ENCODE results near the gene IL10RB. TPM values are rescaled to one million over a fixed set of nuclear protein-coding genes. Genes with fewer than 3 reads are reported as not detected.

The IL10RB gene
- total and polyA plus RNA-seq, 2 of the 8 experiments (the other 6 are each of a cell fraction or from before 2014, with no cell fraction given) = 2.7 to 3.2 TPM

DNA sequence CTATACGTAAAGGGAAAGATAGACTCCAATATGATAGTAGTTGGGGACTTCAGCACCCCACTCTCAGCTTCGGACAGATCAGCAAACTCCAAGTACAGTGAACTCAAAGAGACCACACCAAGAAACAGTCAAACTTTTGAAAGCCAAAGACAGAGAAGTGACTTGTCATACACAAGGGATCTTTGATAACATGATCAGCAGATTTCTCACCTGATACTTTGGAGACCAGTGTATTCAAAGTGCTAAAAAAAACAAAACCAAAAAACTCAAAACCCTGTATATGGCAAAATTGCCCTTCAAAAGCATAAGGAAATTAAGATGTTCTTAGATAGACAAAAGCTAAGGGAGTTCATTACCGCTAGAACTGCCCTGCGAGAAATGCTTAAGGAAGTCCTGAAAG, 68.0 kb downstream of the IL10RB start:
- peaks cover 0 to 9% (median 3%) of the 10 kb centered on the region in 4 experiments; a peak in 3 of 8 replicates for H3K36me3 ChIP-seq (ENCODE audit: control insufficient read depth in 2 of 4, insufficient read depth in 4 of 4, low read length in 3 of 4)
- FAIRE-seq (no peak), DNase-seq (ENCODE audit: low read depth in 1 of 2, low spot score in 2 of 2) (no peak)
- no peak overlapping the region for H2AK5ac ChIP-seq (ENCODE audit: low read depth, low read length)
- no peak overlapping the region for H3K4me3 ChIP-seq (ENCODE audit: extremely low read depth in 1 of 4, insufficient read depth in 2 of 4, low read depth in 3 of 4, low read length in 4 of 4)
- no peak overlapping the region for H4K5ac ChIP-seq (ENCODE audit: insufficient read length, low read depth, low read length)
- H2BK120ac ChIP-seq (replicated peaks; ENCODE audit: low read depth, low read length) = no peak overlapping the region
- ChIA-PET POLR2A (ENCODE audit: partially characterized antibody) (interaction anchor here (1.3 kb wide), 1 partner anchor 9 kb away, joined by 3 read pairs; no protein-coding TSS in a partner anchor), CTCF (ENCODE audit: partially characterized antibody) (no interaction called here)
- no peak overlapping the region for H3K23ac ChIP-seq (ENCODE audit: insufficient read length)
- WGBS, 2 experiments (ENCODE audit: extremely low coverage in 1 of 2, insufficient coverage in 1 of 2, insufficient read length in 1 of 2, insufficient replicate concordance in 2 of 2, low coverage in 1 of 2, low lambda C conversion rate in 2 of 2, missing lambda C conversion rate in 1 of 2) = 70% methylated on average over 4 of the region's 4 CpGs; no CpG with 5 or more reads in 1 of the 2 experiments
- H3K79me1 ChIP-seq (ENCODE audit: low read depth, low read length) = peaks cover 5% of the 10 kb centered on the region
- H3K27ac ChIP-seq (ENCODE audit: low read depth, low read length) = no peak overlapping the region
- H3K18ac ChIP-seq (ENCODE audit: extremely low read depth, low read length) = no peak overlapping the region
- H2BK15ac ChIP-seq (ENCODE audit: low read length) = no peak overlapping the region
- H4K91ac ChIP-seq (replicated peaks; ENCODE audit: insufficient read length, low read length) = no peak overlapping the region
- H3K56ac ChIP-seq (replicated peaks; ENCODE audit: insufficient read length, low read depth, low read length) = no peak overlapping the region
- H3K9ac ChIP-seq (replicated peaks in 1 of 4; ENCODE audit: extremely low read depth in 1 of 4, low read depth in 3 of 4, low read length in 3 of 4) = no peak overlapping the region
- no peak overlapping the region for H4K8ac ChIP-seq (ENCODE audit: extremely low read depth, insufficient read depth, low read length)
- no peak for TF ChIP-seq EGR1 (IDR thresholded peaks at IDR 0.05; ENCODE audit: borderline replicate concordance, low read depth, low read length)
- no peak for TF ChIP-seq CHD2 (IDR thresholded peaks at IDR 0.05; ENCODE audit: low read length)
- TF ChIP-seq, protein P1, sequence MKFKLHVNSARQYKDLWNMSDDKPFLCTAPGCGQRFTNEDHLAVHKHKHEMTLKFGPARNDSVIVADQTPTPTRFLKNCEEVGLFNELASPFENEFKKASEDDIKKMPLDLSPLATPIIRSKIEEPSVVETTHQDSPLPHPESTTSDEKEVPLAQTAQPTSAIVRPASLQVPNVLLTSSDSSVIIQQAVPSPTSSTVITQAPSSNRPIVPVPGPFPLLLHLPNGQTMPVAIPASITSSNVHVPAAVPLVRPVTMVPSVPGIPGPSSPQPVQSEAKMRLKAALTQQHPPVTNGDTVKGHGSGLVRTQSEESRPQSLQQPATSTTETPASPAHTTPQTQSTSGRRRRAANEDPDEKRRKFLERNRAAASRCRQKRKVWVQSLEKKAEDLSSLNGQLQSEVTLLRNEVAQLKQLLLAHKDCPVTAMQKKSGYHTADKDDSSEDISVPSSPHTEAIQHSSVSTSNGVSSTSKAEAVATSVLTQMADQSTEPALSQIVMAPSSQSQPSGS (IDR thresholded peaks at IDR 0.05; ENCODE audit: low read length) = no peak
- no peak for TF ChIP-seq ZNF274 (IDR thresholded peaks at IDR 0.05; ENCODE audit: borderline replicate concordance, extremely low read depth, low read length)
- peaks cover 6 to 19% of the 10 kb centered on the region in 2 experiments; a peak in 2 of 4 replicates for H3K79me2 ChIP-seq (ENCODE audit: control insufficient read depth in 1 of 2, insufficient read depth in 2 of 2, low read length in 2 of 2)
- H3K27me3 ChIP-seq (replicated peaks in 1 of 4; ENCODE audit: control insufficient read depth in 3 of 4, extremely low read depth in 1 of 4, insufficient read depth in 3 of 4, low read length in 3 of 4) = no peaks in the 10 kb centered on the region
- H4K20me1 ChIP-seq (replicated peaks in 1 of 2; ENCODE audit: control insufficient read depth in 1 of 2, insufficient read depth in 2 of 2, low read length in 2 of 2) = peaks cover 0 to 8% of the 10 kb centered on the region in 2 experiments
- H3K9me3 ChIP-seq (ENCODE audit: insufficient read depth in 2 of 2, low read depth in 1 of 2, low read length in 1 of 2) = no peaks in the 10 kb centered on the region; a peak in 1 of 4 replicates
- H2BK5ac ChIP-seq (ENCODE audit: low read depth, low read length) = no peak overlapping the region
- H2BK12ac ChIP-seq (ENCODE audit: low read depth, low read length) = no peak overlapping the region
- no peak overlapping the region for H3K4ac ChIP-seq (replicated peaks; ENCODE audit: insufficient read length, low read depth, low read length)
- H3K14ac ChIP-seq (ENCODE audit: insufficient read length) = no peak overlapping the region
- no peak overlapping the region for H2AFZ ChIP-seq (ENCODE audit: low read length)
- H3K23me2 ChIP-seq (ENCODE audit: low read depth, low read length) = no peaks in the 10 kb centered on the region
- H3K4me2 ChIP-seq (ENCODE audit: insufficient read depth in 1 of 2, low read depth in 2 of 2, low read length in 2 of 2) = no peak overlapping the region
- H2BK20ac ChIP-seq (ENCODE audit: low read length) = no peak overlapping the region
- H3K4me1 ChIP-seq (replicated peaks in 1 of 4; ENCODE audit: control insufficient read depth in 3 of 4, insufficient read depth in 4 of 4, low read length in 3 of 4) = no peaks in the 10 kb centered on the region

All from H1 (cell line).